SH-SY5Y (cell line): ENCODE measurements around the gene INPP5A.

Source experiments
- GATA2 ChIP-seq: IDR thresholded peaks from 2 replicates; pipeline ENCODE4 v1.6.1; 2011; ENCODE audit warnings: mild to moderate bottlenecking, low read depth, low read length
- GATA3 ChIP-seq: IDR thresholded peaks from 2 replicates; pipeline ENCODE4 v1.6.1; 2011; ENCODE audit warnings: low read depth, mild to moderate bottlenecking, low read length, moderate library complexity

DNA sequence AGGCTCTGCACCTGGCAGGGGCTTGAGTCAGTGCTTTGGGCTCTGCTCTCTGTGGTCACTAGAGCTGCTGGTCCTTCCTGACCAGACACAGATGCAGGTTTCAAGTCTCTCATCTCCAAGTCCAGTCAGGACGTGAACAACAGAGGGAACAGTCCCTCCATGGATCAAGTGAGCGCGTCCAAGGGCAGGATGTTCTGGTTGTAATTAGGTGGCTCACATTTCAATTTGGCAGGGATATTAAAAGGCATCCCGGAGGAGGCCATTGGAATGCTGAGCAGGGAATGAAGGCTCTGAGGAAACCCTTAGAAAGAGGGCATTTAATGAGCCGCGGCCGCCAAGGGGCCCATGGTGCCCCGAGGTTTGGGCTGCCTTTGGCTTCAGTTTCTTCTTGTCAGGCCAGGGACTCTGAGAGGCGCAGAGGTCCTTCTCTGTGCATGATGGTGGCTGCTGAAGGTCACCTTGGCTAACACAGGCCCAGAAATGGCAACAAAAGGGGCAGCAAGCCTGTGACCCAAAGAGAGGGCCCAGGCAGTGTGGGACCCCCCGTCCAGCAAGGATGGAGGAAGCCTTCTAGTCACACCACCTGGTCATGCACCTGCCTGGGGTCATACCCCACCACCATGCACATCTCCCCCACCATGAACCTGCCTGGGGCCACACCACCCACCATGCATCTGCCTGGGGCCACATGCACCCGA, 30.7 kb upstream of the INPP5A start:
- no peak for TF ChIP-seq GATA2
- TF ChIP-seq GATA3, result no peak
